HepG2 (cell line): ENCODE results near the gene SIX4. TPM values are rescaled to one million over a fixed set of nuclear protein-coding genes. Genes with fewer than 3 reads are reported as not detected.
A peak's percentile ranks its signal among the peaks of the same experiment; 100 is the strongest.

Experiments used
- DR1 ChIP-seq: sonication (generic); formaldehyde crosslinking; IDR thresholded peaks from 2 replicates; pipeline ENCODE4 v1.8.0; 2021; ENCODE audit warnings: mild to moderate bottlenecking, missing genetic modification reagents, inconsistent platforms
- ERF ChIP-seq: IDR thresholded peaks from 2 replicates; pipeline ENCODE4 v1.6.1; 2018; ENCODE audit warnings: missing biosample characterization, missing genetic modification reagents
- IRX3 ChIP-seq: sonication (generic); formaldehyde crosslinking; IDR thresholded peaks from 2 replicates; pipeline ENCODE4 v1.8.1; 2023; ENCODE audit warnings: mild to moderate bottlenecking, low read depth, missing genetic modification reagents, borderline replicate concordance
- KDM5A ChIP-seq: fragments of 200-600 bp; sonication (generic); IDR thresholded peaks from 2 replicates; pipeline ENCODE4 v1.7.0; 2018; ENCODE audit warnings: antibody characterized with exemption, mild to moderate bottlenecking, low read length, borderline replicate concordance
- KDM6A ChIP-seq: IDR thresholded peaks from 2 replicates; pipeline ENCODE4 v1.6.1; 2016; ENCODE audit warnings: low read depth
- KMT2A ChIP-seq: sonication (generic); formaldehyde crosslinking; IDR thresholded peaks from 2 replicates; pipeline ENCODE4 v1.4.0; 2020; ENCODE audit warnings: missing genetic modification reagents
- MAFK ChIP-seq, 2 experiments: IDR thresholded peaks in 1 of 2; conservative IDR thresholded peaks in 1 of 2; 2 replicates each; pipeline ENCODE4 v1.6.1; 2011; ENCODE audit warnings: improper control_type of control experiment in 2 of 2, low read length in 2 of 2
- MIER2 ChIP-seq: IDR thresholded peaks from 2 replicates; pipeline ENCODE4 v1.6.1; 2016; ENCODE audit warnings: missing biosample characterization, missing genetic modification reagents
- MIER3 ChIP-seq: IDR thresholded peaks from 2 replicates; pipeline ENCODE4 v1.6.1; 2016; ENCODE audit warnings: missing compliant biosample characterization, borderline replicate concordance
- NBN ChIP-seq: fragments of 450-650 bp; conservative IDR thresholded peaks from 2 replicates; pipeline ENCODE4 v1.6.1; 2017
- NFIC ChIP-seq: IDR thresholded peaks from 2 replicates; pipeline ENCODE4 v1.6.1; 2012; ENCODE audit warnings: mild to moderate bottlenecking, low read length, inconsistent platforms
- PAX8 ChIP-seq: sonication (generic); formaldehyde crosslinking; IDR thresholded peaks from 2 replicates; pipeline ENCODE4 v1.8.0; 2022; ENCODE audit warnings: mild to moderate bottlenecking, missing genetic modification reagents, borderline replicate concordance
- PRMT3 ChIP-seq: sonication (generic); formaldehyde crosslinking; IDR thresholded peaks from 2 replicates; pipeline ENCODE4 v1.8.1; 2022; ENCODE audit warnings: low read depth, mild to moderate bottlenecking, moderate library complexity, missing genetic modification reagents, borderline replicate concordance
- SIX4 ChIP-seq: sonication (generic); formaldehyde crosslinking; IDR thresholded peaks from 2 replicates; pipeline ENCODE4 v1.4.0; 2020; ENCODE audit warnings: missing genetic modification reagents
- TBP ChIP-seq: sonication (generic); formaldehyde crosslinking; IDR thresholded peaks from 2 replicates; pipeline ENCODE4 v1.5.0; 2020; ENCODE audit warnings: missing genetic modification reagents
- ZKSCAN8 ChIP-seq: IDR thresholded peaks from 2 replicates; pipeline ENCODE4 v1.6.1; 2016; ENCODE audit warnings: borderline replicate concordance, missing genetic modification reagents, missing compliant biosample characterization
- ZNF253 ChIP-seq: sonication (generic); formaldehyde crosslinking; IDR thresholded peaks from 2 replicates; pipeline ENCODE4 v1.8.0; 2022; ENCODE audit warnings: mild to moderate bottlenecking, missing genetic modification reagents, borderline replicate concordance
- ZNF432 ChIP-seq: sonication (generic); formaldehyde crosslinking; IDR thresholded peaks from 2 replicates; pipeline ENCODE4 v1.5.0; 2020; ENCODE audit warnings: missing genetic modification reagents, mild to moderate bottlenecking, borderline replicate concordance
- ZNF562 ChIP-seq: sonication (generic); formaldehyde crosslinking; IDR thresholded peaks from 2 replicates; pipeline ENCODE4 v1.8.0; 2022; ENCODE audit warnings: missing genetic modification reagents, borderline replicate concordance
- ZNF564 ChIP-seq: sonication (generic); formaldehyde crosslinking; IDR thresholded peaks from 2 replicates; pipeline ENCODE4 v1.8.1; 2023; ENCODE audit warnings: mild to moderate bottlenecking, missing genetic modification reagents
- ZNF670 ChIP-seq: sonication (generic); formaldehyde crosslinking; IDR thresholded peaks from 2 replicates; pipeline ENCODE4 v1.8.0; 2022; ENCODE audit warnings: mild to moderate bottlenecking, missing genetic modification reagents, borderline replicate concordance
- ZNF724P ChIP-seq: sonication (generic); formaldehyde crosslinking; IDR thresholded peaks from 2 replicates; pipeline ENCODE4 v1.8.0; 2022; ENCODE audit warnings: missing genetic modification reagents, borderline replicate concordance
- polyA plus RNA-seq, 8 experiments: library from polyadenylated mRNA; depleted of rRNA in 3 of 8; stranded (reverse) in 7 of 8; unstranded in 1 of 8; fragments of >200 nt; fragmentation: Illumina TruSeq in 4 of 8; extraction: Trizol in 4 of 8; gene quantifications; 2 replicates each; pipeline versions ENCODE4 v1.2.1 to v1.2.3, GENCODE V29; 2011 to 2016; ENCODE audit warnings: low read depth in 4 of 8, missing spikeins in 1 of 8, mixed read lengths in 1 of 8; ENCODE audit not compliant: insufficient read depth in 1 of 8
- total RNA-seq, 5 experiments: library from RNA; depleted of rRNA; stranded (reverse); fragments of >200 nt; fragmentation: Illumina TruSeq; extraction: Trizol; gene quantifications; 2 replicates each; pipeline ENCODE4 v1.2.3, GENCODE V29; 2016; ENCODE audit warnings: low read depth in 1 of 5
- TF ChIP-seq, protein P1 (sequence below): sonication (generic); formaldehyde crosslinking; IDR thresholded peaks from 2 replicates; pipeline ENCODE4 v1.8.1; 2023; ENCODE audit warnings: mild to moderate bottlenecking, inconsistent platforms, moderate library complexity, missing genetic modification reagents, borderline replicate concordance
- TF ChIP-seq, protein P2 (sequence below): sonication (generic); formaldehyde crosslinking; IDR thresholded peaks from 2 replicates; pipeline ENCODE4 v1.8.0; 2022; ENCODE audit warnings: mild to moderate bottlenecking, missing genetic modification reagents, moderate library complexity
- TF ChIP-seq, protein P3 (sequence below): sonication (generic); formaldehyde crosslinking; conservative IDR thresholded peaks from 2 replicates; pipeline ENCODE4 v1.4.0; 2020; ENCODE audit warnings: missing genetic modification reagents
- TF ChIP-seq, protein P4 (sequence below): IDR thresholded peaks from 2 replicates; pipeline ENCODE4 v1.6.1; 2018; ENCODE audit warnings: missing genetic modification reagents, mild to moderate bottlenecking, missing compliant biosample characterization

SIX4 gene
- total and polyA plus RNA-seq, 2 of the 13 experiments (the other 11 are each of a cell fraction or from before 2014, with no cell fraction given) = 5.0 to 6.0 TPM

DNA sequence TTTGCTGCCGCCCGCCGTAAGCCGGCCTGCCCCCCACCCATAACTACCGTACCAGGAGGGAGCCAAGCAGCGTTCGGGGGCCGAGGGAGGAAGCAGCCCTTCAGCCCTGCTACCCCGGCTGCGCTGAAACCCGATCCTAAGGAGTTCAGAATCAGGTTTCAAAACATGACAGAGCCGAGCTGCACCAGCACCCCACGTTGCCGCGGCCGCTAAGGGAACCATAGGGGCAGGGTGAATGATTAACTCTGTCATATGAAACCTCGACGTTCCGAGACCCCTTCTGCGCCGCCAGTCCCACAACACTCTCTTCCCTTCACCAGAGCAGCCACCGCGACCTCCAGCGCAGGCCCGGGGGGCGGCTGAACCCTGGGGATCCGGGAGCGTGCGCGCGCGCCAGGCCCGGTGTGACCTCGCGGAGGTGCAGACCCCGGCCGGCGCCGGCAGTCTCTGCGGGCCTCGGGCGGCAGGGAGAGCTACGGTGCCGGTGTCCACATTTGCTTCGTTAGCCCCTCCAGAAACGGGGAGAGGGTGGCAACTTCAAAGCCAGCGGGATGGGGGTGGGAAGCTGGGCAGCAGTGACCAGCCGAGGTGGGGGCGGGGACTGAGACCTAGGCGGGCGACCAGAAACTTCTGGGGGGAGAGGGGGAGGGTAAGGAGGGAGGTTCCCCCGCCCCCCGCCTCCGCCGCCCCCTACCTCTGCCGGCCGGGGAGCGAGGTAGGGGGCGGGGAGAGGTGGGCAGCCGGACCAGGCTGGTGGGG is 1.6 kb downstream of the SIX4 start (continued):
- TF ChIP-seq, protein P1, sequence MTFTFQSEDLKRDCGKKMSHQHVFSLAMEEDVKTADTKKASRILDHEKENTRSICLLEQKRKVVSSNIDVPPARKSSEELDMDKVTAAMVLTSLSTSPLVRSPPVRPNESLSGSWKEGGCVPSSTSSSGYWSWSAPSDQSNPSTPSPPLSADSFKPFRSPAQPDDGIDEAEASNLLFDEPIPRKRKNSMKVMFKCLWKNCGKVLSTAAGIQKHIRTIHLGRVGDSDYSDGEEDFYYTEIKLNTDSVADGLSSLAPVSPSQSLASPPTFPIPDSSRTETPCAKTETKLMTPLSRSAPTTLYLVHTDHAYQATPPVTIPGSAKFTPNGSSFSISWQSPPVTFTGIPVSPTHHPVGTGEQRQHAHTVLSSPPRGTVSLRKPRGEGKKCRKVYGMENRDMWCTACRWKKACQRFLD (CRISPR knock-in tag) = no peak
- TF ChIP-seq PAX8 (CRISPR knock-in tag) = no peak
- TF ChIP-seq ZNF432 (CRISPR knock-in tag) = no peak
- no peak for TF ChIP-seq ZNF562 (CRISPR knock-in tag)
- TF ChIP-seq ZNF253 (CRISPR knock-in tag) = no peak
- TF ChIP-seq ZNF670 (CRISPR knock-in tag) = no peak
- no peak for TF ChIP-seq NFIC
- no peak for TF ChIP-seq ZNF724P
- TF ChIP-seq, protein P2, sequence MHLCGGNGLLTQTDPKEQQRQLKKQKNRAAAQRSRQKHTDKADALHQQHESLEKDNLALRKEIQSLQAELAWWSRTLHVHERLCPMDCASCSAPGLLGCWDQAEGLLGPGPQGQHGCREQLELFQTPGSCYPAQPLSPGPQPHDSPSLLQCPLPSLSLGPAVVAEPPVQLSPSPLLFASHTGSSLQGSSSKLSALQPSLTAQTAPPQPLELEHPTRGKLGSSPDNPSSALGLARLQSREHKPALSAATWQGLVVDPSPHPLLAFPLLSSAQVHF (CRISPR knock-in tag) = no peak
- TF ChIP-seq MIER3 (CRISPR knock-in tag) = no peak
- TF ChIP-seq ZKSCAN8 (CRISPR knock-in tag) = no peak
- TF ChIP-seq MAFK (conservative IDR thresholded peaks at IDR 0.05 in 1 of 2, IDR thresholded peaks at IDR 0.05 in 1 of 2; ENCODE audit: low read length in 2 of 2) = no peak
- 0 out of 2 replicates have a peak, but pooled peaks have one; percentile 16 for TF ChIP-seq IRX3
- no peak; the same call in 1 of the 2 replicates for TF ChIP-seq KMT2A (CRISPR knock-in tag)
- no peak for TF ChIP-seq TBP
- TF ChIP-seq ERF (CRISPR knock-in tag) = 0 out of 2 replicates have a peak, but pooled peaks have one; percentile 20
- no peak for TF ChIP-seq NBN
- TF ChIP-seq, protein P3, sequence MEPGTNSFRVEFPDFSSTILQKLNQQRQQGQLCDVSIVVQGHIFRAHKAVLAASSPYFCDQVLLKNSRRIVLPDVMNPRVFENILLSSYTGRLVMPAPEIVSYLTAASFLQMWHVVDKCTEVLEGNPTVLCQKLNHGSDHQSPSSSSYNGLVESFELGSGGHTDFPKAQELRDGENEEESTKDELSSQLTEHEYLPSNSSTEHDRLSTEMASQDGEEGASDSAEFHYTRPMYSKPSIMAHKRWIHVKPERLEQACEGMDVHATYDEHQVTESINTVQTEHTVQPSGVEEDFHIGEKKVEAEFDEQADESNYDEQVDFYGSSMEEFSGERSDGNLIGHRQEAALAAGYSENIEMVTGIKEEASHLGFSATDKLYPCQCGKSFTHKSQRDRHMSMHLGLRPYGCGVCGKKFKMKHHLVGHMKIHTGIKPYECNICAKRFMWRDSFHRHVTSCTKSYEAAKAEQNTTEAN (CRISPR knock-in tag) = no peak
- no peak for TF ChIP-seq KDM5A
- no peak for TF ChIP-seq PRMT3
- TF ChIP-seq DR1 (CRISPR knock-in tag) = no peak; the same call in 1 of the 2 replicates
- TF ChIP-seq KDM6A = no peak
- peak; percentile 99 for TF ChIP-seq SIX4 (CRISPR knock-in tag)
- TF ChIP-seq, protein P4, sequence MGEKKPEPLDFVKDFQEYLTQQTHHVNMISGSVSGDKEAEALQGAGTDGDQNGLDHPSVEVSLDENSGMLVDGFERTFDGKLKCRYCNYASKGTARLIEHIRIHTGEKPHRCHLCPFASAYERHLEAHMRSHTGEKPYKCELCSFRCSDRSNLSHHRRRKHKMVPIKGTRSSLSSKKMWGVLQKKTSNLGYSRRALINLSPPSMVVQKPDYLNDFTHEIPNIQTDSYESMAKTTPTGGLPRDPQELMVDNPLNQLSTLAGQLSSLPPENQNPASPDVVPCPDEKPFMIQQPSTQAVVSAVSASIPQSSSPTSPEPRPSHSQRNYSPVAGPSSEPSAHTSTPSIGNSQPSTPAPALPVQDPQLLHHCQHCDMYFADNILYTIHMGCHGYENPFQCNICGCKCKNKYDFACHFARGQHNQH = no peak
- no peak for TF ChIP-seq ZNF564
- no peak for TF ChIP-seq MIER2 (CRISPR knock-in tag)
